Retina (tissue), 1 donor: ENCODE results near the gene FTO.

Experiments used
- DNase-seq: peaks from one replicate; pipeline ENCODE4 v3.0.0-alpha.2; 2016

The FTO gene

DNA sequence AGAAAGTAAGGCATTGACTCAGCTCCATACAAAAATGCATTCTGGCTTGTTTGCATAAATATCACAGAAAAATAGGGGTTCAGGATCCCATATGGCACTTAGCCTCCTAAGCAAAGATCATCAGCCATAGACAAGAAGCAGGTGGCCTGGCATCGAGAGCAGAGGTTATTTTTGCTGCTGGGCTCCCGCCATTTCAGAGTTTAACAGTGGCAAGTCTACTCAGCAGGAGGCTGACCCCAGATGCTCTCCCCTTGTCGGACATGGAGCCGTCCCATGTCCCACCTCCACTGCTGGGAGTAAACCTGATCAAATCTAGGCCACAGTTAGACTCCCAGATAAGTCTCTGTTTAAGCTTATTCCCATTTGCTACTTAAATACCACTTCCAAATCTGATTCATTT is 269.1 kb downstream of the FTO start:
- no peak for DNase-seq

DNA sequence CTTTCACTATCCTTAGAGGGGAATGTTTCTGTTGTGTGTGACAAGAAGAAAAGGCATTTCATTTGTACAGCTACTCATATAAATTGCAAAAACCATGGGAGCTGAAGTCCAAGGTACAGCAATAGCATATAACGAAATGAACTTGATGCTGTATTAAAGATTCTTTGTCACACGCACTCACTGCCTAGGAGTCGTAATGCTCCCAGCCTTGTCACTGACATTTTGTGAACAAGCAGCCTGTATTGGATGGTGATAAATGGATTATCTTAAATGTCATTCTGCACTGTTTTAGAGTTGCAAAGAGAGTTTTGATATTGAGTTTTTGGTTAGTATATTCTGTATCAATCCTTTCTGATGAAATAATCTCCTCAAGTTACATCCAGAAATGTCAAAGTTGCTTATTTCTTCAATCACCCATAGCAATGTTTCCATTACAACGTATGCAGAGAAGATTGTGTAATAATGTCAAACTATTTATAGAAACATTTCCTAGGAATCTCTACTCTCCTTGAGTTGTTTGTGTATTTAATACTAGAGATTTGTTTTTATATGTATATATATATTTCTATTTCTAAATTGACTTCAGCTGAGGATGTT is 270.6 kb downstream of the FTO start:
- DNase-seq = no peak

- DNase-seq = no peak
Measured at GRCh38 chr16:53980675-53981074, 276.7 kb downstream of the FTO start.

DNA sequence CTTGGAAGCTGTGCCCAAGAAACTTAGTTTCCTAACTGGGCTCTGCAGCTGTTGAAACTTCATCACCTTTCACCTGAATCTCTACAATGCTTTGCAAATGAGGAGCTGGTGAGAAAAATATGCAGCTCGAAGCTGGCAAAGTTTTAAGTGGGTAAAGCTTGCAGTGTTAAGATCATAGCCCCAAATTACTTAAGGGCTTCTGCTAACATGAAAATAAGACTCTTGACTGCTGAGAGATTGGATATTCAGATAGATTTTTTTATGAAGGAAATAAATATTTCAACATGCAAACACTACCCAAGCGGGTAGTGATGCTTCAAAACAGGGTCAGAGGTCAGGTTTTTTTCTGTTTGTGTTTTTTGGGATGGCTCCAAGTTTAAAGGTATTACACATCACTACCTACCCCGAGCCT is 278.7 kb downstream of the FTO start:
- DNase-seq = no peak

DNA sequence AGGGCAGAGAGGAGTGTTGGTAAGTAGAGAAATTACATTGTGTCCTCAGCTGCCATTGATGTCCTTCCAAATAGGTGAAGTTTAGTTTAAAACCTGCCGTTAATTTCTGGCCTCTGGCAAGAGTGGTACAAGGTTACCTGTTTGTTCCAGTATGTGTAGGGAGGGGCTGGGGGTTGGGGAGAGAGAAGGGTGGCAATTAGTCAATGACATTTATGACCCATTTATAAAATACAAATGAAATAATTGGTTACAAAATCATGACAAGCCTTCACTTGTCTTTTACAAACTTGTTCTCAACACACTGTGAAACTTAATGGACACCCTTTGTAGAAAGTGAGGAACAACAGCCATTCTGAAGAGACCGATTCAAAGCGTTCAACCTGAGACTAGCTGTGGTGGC is 281.0 kb downstream of the FTO start:
- DNase-seq = no peak

DNA sequence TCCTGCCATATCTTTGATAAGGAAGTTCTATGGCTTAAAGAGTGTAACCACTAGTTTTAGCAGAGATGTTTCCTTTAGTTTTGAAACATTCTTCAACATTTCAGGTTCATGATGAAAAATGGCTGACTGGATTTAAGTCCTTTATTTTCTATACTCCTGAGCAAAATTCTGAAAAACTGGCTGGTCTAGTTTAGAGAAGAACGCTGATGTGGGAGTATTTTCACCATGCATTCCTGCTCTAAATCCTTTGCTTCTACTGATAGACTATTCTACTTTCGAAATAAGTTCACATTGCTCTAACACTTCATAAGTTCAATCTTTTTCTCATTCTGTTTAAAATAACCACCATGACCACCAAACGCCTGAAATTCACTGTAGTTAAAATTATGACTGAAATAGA is 281.9 kb downstream of the FTO start:
- DNase-seq = no peak

DNA sequence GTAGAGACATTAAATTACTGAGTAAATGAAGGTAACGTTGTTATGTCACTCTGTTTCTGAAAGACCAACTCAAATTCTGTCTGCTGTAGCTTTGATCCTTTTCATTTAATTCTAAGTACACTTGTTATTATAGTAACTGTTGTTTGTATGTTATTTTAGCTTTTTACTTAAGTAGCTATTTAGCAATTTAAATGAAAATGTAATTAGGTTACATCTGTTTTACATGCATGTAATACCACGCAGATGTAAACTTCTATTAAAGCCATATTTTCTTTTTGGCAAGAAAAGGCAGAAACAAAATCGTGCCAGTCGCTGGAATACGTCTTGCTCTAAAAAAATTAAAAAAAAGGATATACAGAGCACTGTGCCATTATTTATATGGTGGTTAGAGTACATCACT is 282.8 kb downstream of the FTO start:
- DNase-seq = no peak

DNA sequence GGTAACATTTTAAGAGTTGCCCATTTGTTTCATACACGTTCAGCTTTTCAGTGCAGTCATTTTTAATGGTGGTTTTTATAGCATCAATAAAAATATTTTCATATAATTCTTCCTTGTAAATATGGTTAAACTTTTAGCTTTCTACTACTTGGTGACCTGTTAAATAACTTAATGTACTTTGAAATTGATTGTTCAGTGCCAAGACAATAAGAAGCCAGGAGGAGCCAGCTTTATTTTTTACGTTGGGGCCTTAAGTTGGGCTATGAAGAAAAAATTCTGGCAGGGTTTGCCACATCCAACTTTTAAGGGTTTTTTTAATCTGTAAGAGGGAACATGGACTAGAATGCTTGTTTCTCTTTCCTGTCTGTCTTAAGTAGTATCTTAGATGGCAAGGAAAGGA is 284.2 kb downstream of the FTO start:
- DNase-seq = no peak

- no peak for DNase-seq
Measured at GRCh38 chr16:53989597-53989996, 285.6 kb downstream of the FTO start.

GRCh38 chr16:53991754-53992378 is 287.9 kb downstream of the FTO start:
- DNase-seq = no peak

- DNase-seq = no peak
Measured at GRCh38 chr16:53995378-53995777, 291.4 kb downstream of the FTO start.

GRCh38 chr16:53996961-53997360 is 293.0 kb downstream of the FTO start:
- no peak for DNase-seq

- no peak for DNase-seq
Measured at GRCh38 chr16:53998024-53998810, 294.3 kb downstream of the FTO start.

- DNase-seq = no peak
Measured at GRCh38 chr16:53998966-53999522, 295.1 kb downstream of the FTO start.

DNA sequence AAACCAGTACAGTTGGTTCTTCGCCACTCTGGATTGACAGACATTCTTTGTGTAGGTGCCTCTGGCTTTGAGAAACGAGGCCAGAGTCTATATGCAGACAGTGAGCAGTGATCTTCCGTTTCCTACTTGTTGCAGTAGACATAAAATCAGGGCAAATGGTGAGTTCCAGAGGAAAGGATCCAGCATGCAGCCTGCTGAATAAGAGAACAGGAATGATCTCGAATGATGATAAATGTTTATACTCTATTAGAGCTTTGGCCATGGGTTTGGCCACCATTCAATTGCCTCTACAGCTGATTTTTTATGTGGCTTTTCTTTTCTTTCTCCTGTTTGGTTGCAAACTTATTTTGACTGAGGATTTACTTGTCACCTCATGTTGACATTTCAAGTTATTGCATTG is 295.9 kb downstream of the FTO start:
- no peak for DNase-seq

GRCh38 chr16:54000361-54000760 is 296.4 kb downstream of the FTO start:
- DNase-seq = no peak

DNA sequence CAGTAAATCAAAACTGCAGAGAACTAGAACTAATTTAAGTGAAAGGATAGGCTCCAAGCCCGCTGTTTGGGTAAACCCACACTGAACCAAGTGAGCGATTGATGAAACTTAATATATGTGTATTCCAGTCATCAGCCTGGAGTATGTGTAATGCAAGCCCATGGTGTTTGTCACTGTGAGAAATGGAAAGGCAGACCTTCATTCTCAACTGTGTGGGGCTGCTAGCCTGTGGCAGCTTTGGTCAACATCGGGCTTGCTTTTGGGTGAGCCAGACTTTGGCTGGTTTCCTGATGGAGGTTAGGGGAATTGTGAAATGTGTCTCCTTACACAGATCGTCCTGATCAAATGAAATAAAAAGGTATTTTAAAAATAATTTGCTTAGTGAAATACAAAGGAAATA is 302.7 kb downstream of the FTO start:
- no peak for DNase-seq

- no peak for DNase-seq
Measured at GRCh38 chr16:54007504-54007903, 303.5 kb downstream of the FTO start.

- DNase-seq = no peak
Measured at GRCh38 chr16:54009464-54010176, 305.7 kb downstream of the FTO start.

DNA sequence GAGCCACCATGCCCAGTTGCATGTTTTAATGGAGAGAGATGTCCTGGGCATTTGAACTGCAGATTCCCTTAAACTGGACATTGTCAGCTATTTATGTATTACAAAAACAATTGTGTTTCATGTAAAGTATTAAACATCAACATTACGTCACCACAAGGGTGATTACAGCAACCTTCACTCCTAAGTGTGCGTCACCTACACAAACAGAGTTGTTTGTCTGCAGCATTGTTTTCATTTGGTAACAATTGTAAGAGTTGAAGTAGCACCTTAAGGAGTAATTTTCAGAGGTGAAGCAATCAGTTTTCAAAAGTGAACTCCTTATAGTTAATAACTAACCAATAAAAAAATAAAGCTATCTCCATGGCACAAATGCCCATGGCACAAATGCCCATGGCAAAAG is 311.2 kb downstream of the FTO start:
- no peak for DNase-seq

DNA sequence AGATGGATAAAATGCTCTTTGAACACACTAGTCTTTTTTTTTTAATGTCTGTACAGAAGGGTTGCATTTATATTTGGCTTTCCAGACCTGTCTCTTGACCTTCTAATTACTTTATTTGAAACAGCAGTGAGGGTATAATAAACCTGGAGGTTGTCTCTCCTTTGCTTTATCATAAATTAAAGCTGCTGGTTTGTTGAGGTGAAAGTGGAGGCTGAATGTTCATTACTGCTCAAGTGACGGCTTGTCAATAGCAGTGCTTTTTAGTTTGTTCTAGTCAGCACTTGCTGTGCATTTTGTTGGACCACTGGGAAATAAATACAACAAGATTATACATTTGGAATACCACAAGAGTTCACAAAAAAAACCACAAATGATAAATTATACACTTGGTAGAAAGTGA is 318.4 kb downstream of the FTO start:
- DNase-seq = no peak

- DNase-seq = no peak
Measured at GRCh38 chr16:54026456-54026855, 322.5 kb downstream of the FTO start.

GRCh38 chr16:54027062-54027461 is 323.1 kb downstream of the FTO start:
- DNase-seq = no peak
